CMK (cell line): ENCODE data around the gene POC1A.

Experiments used
- DNase-seq: peaks from one replicate; pipeline ENCODE4 v3.0.0-alpha.2; 2010; ENCODE audit warnings: low read depth

The POC1A gene

DNA sequence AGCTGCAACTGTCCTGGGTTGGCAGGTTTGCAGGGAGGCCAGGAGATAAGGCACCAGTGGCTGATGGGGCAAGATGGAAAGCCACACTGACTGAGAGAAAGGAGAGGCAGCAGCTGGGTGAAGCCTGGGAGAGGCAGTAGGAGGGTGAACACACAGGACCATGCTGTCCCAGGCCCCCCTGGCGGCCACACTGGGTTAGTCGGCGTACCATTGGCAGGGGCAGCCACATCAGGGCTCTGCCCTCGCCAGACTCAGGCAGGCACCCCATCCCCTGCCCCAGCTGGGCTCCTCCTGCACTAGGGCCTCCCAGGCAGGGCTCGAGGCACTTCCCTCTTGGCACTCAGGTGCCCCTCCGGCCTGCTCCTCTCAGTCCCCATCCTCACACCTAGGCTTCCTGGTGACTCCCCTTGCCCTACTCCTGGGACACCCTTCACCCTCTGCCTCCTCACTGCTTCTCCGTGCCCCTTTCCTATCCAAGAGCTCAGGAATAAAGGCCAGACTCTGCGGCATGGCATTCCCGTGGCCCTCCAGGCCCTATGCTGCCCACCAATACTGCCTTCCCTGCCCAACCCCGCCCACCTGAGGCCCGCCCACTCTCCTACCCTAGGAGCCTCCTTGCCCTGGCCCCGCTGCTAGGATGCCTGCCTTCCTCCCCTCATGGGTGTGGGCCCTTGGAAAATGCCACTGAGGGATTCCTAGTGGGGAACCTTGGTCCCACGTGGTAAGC lies 69.1 kb downstream of the POC1A start:
- no peak for DNase-seq

DNA sequence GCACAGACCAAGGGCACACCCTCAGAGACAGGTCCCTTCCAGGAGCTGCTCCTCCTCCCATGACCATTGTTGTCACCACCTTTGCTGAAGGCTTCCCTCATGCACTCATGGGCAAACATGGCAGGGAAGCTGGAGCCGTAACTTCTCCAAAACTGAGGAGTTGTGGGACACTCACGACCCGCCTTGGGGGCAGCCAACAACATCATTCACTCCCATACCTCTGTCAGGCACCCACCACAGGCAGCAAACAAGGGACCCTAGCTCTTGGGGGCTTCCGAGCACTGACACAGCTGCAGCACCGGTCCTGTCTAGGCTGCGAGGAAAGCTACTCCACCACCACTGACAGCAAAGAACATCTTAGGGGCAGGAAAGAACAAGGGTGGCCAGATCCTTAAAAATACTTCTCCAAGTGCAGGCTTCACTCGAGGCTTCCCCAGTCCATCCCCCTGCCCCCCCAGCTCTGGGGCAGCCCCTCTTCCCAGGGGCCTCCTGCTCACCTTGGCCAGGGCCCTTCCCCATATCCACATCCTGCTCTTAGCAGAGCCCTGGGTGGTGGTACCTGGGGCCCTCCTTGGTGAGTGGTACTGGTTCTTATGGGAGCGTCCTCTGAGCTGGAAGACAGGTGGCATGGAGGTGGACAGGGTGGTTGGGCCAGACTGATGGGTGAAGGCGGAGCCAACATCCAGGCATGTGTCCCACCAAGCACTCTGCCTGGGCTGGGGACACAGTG lies 69.8 kb downstream of the POC1A start:
- DNase-seq: no peak

DNA sequence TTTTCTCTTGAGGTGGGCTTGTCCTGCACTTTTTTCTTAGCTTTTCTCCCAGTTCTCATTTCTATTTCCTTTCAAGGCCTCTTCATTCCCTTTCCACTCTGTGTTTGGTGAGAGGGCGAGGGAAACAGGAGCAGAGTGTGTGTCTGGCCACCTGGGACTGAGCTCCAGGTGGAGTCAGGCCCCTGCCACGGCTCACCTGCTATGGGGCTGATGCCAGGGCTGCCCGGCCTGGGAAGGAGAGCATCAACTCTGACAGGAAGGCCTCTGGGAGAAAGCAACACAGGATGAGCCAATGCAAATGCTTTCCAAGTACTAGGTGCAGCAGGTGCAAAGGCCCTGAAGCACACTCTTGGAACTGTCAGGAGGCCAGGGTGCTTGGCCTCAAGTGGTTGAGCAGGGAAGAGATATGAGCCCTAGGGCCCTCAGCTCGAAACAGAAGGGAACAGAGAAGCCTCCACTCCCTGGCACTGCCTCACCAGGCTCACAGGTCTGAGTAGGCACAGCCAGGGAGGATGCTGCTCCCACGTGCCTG lies 70.6 kb downstream of the POC1A start:
- DNase-seq: no peak

DNA sequence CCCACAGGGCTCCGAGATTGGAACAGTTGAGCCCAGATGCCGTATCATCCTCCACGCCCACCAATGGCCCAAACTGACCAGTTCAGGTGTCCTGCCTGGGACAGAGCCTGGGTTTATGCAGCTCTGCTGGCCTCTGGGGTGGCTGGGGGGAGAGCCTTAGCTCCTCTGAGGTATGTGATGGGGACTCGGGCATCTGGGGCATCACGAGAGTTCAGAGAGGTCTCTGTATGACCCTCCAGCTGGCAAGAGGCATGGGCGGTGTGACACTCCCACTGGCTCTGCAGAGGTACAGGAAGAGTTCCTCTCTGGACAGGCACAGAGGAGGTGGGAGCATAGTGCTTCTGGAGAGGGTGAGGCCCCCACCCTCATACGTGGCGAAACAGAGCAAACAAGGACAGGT lies 71.3 kb downstream of the POC1A start:
- no peak for DNase-seq

DNA sequence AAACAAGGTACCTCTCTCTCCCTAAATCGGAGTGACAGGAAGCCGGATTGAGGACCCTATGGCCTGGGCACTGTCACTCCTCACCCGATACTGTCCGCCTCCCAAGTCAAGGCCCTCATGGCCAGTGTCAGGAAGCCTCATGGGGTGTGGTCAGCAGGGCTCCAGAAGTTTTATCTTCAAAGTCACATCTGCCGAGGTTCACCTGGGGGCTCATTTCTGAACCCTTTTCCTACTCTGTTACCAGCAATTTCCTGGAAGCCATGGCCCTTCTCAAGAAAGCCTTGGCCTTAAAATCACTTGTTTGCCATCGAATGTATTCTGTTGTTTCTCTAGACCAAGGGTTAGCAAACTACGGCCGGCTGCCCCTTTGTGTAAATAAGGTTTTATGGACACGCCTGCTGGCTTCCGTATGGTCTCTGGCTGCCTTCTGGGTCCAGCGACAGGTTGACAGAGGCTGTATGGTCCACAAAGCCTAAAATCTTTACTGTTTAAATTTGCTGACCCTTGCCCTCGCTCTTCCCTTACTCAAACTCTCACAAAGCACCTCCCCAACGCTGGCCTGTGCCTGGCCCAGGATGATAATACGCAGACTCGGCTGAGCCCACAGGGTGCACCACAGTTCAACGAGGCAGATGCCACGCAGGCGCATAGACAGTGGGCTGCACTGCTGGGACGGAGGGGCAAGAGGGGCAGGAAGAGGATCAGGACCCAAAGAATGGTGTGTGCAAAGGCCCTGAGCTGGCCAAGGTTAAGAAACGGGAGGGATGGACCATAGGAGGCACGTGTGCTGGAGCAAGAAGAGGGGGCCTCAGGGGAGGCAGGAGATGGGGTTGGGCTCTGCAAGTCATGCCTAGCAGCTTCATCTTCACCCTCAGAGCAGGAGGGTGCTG lies 73.1 kb downstream of the POC1A start:
- DNase-seq: no peak

DNA sequence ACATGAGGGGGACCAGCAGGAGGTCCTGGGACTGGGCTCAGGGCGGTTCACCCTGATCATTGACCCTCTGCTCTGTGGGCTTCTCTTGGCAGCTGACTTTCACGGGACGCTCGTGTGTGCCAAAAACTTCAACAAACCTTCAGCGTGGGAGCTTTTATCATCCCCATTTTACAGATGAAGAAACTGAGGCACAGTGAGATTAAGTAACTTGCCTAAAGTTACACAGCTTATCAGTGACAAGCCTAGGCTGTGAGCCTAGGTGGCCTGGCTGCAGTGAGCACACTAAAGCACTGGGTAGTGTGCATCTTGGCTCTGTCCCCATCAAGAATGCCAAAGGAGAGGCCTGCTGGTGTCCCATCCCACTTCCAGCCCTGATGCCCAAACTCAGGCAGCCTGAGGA lies 74.3 kb downstream of the POC1A start:
- DNase-seq: no peak

DNA sequence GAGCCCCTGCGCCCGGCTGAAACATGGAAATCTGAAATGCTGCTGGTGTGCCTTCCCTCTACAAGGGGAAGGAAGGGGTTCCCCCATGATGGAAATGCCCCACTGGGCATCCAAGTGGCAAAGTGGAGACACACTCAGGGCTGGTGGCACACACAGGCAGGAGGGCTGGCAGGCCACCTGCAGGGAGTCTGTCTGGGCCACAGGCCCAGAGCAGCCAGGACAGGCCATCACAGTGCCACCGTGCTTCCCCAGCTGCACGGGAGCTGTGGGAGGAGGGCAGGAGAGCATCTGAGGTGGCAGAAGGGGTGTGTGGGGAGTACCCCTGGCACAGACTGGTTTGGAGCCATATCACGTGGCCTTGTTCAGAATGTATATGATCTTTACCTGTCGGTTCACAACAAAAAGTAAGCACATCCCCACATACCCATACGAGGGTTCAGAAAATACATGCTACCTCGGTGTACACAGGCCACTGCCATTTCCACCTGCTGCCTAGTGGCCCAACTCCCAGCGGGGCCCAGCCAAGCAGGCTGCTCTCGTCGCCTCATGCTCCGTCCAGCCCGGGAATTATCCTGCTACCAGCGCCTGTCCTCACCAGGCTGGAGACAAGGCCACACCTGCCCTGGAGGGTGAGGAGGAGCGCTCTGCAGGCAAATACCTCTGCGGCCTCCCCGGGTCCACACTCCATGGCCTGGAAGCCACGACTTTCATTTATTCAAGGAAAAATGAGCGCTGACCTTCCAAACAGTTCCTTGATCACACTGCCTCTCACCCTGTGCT lies 75.3 kb downstream of the POC1A start:
- DNase-seq: no peak

DNA sequence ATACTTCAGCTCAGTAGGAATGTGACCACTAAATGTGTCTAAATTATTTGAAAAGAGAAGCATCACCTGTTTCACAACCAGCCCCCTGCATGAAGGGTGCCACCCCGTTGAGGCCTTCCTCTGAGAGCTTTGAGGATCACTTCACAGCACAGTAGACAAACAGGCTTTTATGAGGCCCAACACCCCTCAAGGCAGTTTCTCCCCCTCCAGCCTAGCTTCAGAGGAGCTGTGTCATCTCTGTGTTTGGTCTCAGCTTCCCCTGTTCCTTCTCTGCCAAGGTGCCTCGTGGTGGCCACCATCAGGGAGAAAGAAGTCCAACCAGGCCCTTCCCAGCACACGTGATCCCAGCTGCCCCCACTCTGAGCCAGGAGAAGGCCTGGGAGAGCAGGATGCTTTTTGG lies 76.3 kb downstream of the POC1A start:
- DNase-seq: no peak

DNA sequence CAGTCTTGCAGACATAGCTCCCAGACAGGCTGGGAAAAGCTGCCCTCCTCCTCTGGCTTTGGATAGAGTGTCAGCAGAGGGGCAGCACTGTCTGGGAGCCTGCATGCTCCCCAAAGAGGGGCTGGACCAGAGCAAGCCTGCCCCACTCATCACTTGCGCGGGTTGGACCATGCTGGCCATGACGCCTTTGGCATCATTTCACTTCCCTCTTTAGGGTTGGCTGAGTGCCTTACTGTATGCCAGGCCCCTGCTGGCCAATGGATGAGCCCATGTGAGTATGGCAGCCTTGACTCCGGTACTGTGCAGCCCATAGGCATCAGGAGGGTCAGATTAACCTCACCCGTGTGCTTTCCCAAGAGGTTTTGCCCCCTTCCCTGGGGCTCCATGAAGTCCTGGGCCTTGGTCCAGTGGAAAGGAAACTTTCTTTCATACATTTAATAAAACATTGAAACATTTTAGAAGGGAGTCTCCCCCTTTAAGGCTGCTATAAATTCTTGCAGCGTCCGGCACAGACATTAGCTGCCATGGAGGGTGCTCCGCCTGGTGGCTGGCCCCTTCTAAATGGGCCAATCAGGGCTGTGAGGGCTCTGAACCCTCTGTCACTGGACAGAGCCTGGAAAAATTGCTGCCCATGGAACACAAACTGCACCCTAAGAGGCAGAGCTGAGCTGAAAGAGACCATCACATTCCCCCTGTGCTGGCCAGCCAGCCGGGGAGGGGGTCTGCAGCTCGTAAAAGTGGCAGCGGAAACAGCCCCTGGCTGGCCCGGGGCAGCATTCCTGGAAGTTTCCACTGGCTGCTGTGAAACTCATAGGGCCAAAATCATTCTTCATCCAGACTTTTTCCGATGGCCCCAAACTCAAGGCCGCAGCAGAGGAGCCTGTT lies 77.1 kb downstream of the POC1A start:
- no peak for DNase-seq

DNA sequence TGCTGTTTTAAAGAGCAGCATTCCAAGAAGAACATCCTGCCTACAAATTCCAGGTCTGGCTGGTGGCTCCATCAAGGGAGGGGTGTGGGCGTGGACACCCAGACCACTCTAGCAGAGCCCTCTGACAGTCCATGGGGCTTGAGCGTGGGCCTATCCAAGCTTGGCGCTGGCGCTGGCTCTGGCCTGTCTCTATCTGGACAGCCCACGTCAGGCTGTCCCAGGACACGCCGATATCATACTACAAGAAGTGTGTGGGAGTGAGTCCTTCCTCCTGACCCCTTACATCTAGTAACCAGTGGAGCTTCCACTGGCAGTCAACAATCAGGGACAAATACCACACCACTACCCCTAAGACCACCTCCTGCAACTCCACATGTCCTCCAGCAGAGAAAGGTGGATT lies 80.7 kb downstream of the POC1A start:
- no peak for DNase-seq

DNA sequence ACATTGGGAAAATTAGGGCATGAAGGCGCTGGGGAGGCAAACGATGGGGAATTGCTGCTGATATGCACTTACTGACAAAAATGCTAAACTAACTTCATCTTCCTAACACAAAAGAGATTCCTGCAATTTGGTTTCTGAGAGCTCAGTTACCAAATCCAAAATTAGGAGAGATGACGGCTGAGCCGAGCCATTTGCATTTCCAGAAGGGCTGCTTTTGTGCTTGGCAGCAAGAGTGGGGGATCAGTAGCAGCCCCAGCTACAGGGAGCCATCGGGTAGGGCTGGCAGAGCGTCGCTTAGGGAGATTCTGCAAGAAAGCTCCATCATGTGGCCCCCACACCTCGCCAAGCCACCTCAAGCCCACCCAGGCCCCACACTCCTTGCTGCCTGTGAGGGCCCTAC lies 81.8 kb downstream of the POC1A start:
- DNase-seq: no peak

DNA sequence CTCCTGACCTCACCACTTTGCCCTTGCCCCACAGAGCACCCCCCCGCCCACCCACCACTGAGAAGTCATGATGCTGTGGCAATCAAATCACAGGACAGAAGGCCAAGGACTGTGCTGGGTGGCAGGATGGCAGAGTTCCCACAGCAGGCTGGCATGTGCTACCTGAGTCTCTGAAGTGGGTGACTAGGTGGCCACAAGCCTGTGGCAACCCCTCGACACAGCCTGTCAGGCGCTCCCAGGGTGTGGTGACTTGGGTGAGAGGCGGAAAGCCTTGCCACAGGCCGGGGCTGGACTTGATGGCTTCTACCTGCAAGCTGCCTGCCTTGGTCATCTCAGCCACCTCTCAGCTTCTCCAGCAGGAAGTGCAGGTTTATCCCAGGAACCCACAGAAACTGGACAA lies 82.2 kb downstream of the POC1A start:
- no peak for DNase-seq

DNA sequence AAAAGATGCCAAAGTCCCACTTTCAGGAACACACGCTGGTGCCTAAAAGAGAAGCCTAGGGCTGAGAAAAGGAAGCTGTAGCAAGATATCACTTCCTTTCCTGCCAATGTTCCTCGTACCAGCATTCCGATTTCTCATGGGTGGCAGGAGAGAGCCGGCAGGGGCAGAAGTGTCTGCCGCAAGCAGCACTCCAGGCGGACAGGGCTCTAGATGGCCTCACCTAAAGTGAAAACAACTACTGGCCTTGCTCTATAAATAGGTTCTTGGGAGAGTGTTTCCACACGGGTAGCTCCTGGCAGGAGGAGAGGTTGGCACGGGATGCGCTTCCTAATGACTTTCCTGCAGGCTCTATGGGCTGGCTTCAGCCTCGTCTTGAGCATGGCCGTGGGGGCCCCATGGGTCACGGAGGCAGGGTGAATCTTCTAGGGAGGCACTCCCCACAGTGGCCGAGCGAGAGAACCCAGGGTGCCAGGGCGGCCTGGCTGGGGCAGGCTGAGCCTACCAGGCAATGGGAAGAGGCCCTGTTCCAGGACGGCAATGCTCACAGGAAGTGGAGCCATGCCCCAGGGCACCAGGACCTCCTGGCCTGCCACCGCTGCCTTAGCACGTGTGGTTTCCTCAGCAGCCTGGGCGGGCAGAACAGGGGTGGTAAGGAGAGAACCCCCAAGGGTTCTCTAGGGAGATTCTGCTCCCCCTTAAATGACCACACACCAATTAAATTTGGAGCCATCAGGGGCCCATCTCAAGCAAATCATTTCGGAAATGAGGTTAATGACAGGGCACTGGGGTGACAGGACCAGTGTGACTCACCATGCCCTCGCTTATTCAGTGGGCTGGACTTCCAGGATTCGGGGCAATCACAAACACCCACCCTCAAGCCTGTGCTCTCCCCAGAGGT lies 83.2 kb downstream of the POC1A start:
- no peak for DNase-seq

DNA sequence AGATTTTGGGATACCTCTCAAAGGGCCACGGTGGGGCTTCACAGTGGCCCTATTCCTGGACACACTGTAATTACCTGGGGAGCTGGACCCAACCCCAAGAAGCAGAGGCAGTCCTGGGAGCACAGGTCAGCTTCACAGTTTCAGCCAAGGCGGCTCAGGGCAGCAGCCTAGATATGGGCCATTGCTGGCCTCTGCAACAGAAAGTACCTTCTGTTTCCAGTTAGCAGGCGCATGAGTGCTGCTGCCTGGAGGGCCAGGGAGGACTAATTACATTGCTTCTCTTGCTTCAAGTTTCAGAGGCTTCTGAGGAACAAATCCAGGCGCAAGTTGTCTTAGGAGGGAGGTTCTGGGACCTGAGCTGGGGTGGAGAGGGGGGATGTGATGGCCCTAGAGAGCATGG lies 84.4 kb downstream of the POC1A start:
- no peak for DNase-seq

DNA sequence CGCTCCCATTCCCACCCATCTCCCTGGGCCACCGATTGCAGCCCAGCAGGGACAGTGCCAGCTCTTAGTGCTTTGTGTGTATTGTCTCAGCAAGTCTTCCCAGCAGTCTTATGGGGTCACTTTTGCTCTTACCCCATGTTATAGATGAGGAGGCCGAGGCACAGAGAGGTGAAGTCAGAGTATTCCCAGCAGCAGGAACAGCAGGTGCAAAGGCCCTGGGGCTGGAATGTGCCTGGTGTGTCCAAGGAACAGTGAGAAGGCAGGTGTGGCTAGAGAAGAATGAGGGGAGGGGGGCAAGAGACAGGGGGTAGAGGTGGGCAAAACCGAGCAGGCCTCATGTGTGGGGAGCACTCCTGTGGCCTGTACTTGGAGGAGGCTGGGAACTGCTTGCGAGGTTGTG lies 85.1 kb downstream of the POC1A start:
- no peak for DNase-seq

DNA sequence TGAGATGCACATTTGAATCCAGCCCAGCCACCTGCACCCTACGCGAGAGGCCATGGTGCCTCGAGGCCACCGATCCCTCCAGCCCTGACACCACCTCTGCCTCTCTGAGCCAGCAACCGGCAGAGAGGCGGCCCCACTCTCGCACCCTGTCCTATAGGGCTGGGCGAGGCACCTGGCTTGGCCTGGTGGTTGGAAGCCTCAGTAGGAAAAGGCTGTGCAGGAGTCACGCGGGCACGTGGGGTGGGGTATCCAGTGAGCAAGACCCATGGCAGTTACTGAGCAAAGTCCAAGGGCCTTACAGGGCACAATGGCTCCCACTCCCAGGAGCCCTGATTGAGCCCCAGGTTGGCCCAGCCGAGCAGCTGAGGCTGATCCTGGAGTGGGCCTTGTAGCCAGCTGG lies 85.5 kb downstream of the POC1A start:
- no peak for DNase-seq

DNA sequence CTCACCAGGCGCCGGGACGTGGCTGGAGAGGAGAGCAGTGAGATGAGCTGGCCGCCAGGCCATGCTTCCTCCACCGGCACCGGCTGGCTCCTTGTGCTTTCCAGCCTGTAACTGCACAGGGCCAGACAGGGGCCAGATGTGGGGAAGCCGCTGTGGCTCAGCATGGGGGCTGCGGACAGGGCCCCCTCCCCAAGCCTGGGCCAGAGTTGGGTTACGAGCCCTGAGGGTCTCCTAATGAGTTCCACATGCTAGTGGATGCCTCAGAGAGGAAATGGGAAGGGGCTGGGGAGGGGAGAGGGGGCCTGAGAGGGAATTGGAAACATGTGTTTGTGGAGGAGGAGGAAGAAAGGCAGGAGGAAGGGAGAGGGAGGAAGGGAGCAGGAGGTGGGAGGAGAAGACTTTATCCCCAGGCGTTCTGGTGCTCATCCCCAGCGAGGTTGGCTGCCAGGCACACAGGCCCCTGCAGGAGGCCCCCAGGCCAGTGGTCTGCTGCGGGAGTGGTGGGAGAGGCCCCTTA lies 86.1 kb downstream of the POC1A start:
- DNase-seq: no peak

DNA sequence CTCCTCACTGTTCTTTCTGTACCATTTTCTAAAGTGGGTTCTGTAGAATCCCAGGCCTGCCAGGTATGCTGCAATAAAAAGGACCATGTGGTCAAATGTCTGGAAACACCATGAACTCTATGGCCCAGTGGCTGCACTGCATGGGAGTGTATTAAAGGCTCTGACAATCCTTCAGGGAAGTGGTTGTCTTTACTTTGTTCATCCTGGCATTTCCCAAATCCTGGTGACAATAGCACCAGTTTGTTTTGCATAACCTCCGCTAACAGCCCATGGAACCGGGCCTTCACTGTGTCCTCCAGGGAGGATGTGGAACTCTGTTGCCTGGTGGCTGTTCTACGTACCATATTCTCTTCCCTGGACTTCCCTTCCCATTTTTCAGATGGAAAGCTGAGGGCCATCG lies 86.7 kb downstream of the POC1A start:
- DNase-seq: no peak

DNA sequence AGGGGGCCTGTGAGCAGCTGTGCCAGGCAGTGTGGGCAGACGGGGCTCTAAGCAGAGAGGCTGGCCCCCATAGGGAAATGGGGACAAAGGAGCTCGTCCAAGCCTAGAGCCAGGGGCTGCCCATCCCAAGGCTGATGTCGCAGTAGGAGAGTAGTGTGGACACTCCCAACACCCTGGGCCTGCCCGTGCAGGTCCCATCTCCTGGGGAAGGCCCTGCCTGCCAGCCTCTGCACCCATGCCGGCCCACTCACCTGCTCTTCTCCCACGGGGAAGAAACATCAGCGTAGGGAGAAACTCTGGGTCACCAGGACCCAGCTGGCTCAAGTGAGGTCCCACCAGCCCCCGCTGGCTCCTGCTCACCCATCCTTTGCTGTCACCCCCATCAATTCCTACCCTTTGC lies 87.2 kb downstream of the POC1A start:
- DNase-seq: no peak
